ENCODE data around the gene B4GALT5.

- no peak for TF ChIP-seq EZH2 (IDR thresholded peaks at IDR 0.05; ENCODE audit: borderline replicate concordance, low read length)
- no peak for TF ChIP-seq CTCF (conservative IDR thresholded peaks at IDR 0.05 in 1 of 2, IDR thresholded peaks at IDR 0.05 in 1 of 2; ENCODE audit: extremely low read depth in 1 of 2, insufficient read depth in 1 of 2, low read depth in 1 of 2, low read length in 2 of 2)
Measured at GRCh38 chr20:49754596-49754995, 40.9 kb upstream of the B4GALT5 start.
